H1 (cell line): Measurements from ENCODE around the gene GAS7. TPM values are rescaled to one million over a fixed set of nuclear protein-coding genes. Genes with fewer than 3 reads are reported as not detected.
A peak's percentile ranks its signal among the peaks of the same experiment; 100 is the strongest.

Experiments
- CTCF ChIA-PET: fragments of 300-600 bp; sonication (Branson Sonifier 250); formaldehyde crosslinking; loops from one replicate; lab custom pipeline; 2021; ENCODE audit not compliant: partially characterized antibody; lab: Charles Lee
- POLR2A ChIA-PET: fragments of 300-600 bp; sonication (Branson Sonifier 250); formaldehyde crosslinking; loops from one replicate; lab custom pipeline; 2021; ENCODE audit warnings: inconsistent platforms; ENCODE audit not compliant: partially characterized antibody; lab: Charles Lee
- DNase-seq, 2 experiments: peaks; one replicate each; pipeline versions ENCODE4 v3.0.0 to v3.0.0-alpha.2; 2010 to 2022; ENCODE audit warnings: low spot score in 2 of 2, low read depth in 1 of 2, mixed read lengths in 1 of 2
- FAIRE-seq: peaks from 2 replicates; lab custom pipeline; 2011; peaks lifted over from hg19 to GRCh38; lab: Jason Lieb, UNC
- H2AFZ ChIP-seq: 2 replicates; pipeline ENCODE4 v1.8.1; 2012; ENCODE audit warnings: low read length, inconsistent platforms
- H2AK5ac ChIP-seq: 2 replicates; pipeline ENCODE4 v1.6.1; 2013; ENCODE audit warnings: low read depth, low read length
- H2BK120ac ChIP-seq: replicated peaks from 2 replicates; pipeline ENCODE3; 2013; ENCODE audit warnings: low read depth, low read length, inconsistent platforms
- H2BK12ac ChIP-seq: 2 replicates; pipeline ENCODE4 v1.6.1; 2013; ENCODE audit warnings: low read depth, low read length
- H2BK15ac ChIP-seq: 2 replicates; pipeline ENCODE4 v1.6.1; 2013; ENCODE audit warnings: low read length
- H2BK20ac ChIP-seq: 2 replicates; pipeline ENCODE4 v1.6.1; 2013; ENCODE audit warnings: low read length
- H2BK5ac ChIP-seq: 2 replicates; pipeline ENCODE4 v1.6.1; 2013; ENCODE audit warnings: low read depth, low read length
- H3K14ac ChIP-seq: 2 replicates; pipeline ENCODE4 v1.6.1; 2013; ENCODE audit warnings: inconsistent platforms; ENCODE audit not compliant: insufficient read length
- H3K18ac ChIP-seq: 2 replicates; pipeline ENCODE4 v1.6.1; 2013; ENCODE audit warnings: low read length; ENCODE audit errors: extremely low read depth
- H3K23ac ChIP-seq: 2 replicates; pipeline ENCODE4 v1.6.1; 2013; ENCODE audit warnings: inconsistent platforms; ENCODE audit not compliant: insufficient read length
- H3K23me2 ChIP-seq: 2 replicates; pipeline ENCODE4 v1.6.1; 2013; ENCODE audit warnings: low read depth, low read length
- H3K27ac ChIP-seq: 2 replicates; pipeline ENCODE4 v1.6.1; 2011; ENCODE audit warnings: low read depth, low read length, inconsistent platforms
- H3K27me3 ChIP-seq, 4 experiments: replicated peaks in 1 of 4; 1 replicate in 1 of 4; 2 replicates in 3 of 4; pipeline versions ENCODE4 v1.6.1 to v1.8.1; 2011 to 2013; ENCODE audit warnings: low read length in 3 of 4, mild to moderate bottlenecking in 3 of 4, inconsistent platforms in 2 of 4, mixed read lengths in 2 of 4, moderate library complexity in 1 of 4; ENCODE audit not compliant: control insufficient read depth in 3 of 4, insufficient read depth in 3 of 4; ENCODE audit errors: extremely low read depth in 1 of 4
- H3K36me3 ChIP-seq, 4 experiments: 2 replicates each; pipeline versions ENCODE4 v1.6.1 to v1.8.1; 2011 to 2013; ENCODE audit warnings: mild to moderate bottlenecking in 4 of 4, low read length in 3 of 4, moderate library complexity in 2 of 4, control low read depth in 1 of 4, inconsistent platforms in 1 of 4; ENCODE audit not compliant: insufficient read depth in 4 of 4, control insufficient read depth in 2 of 4
- H3K4ac ChIP-seq: replicated peaks from 2 replicates; pipeline ENCODE3; 2013; ENCODE audit warnings: low read length, low read depth, mixed read lengths, inconsistent platforms; ENCODE audit not compliant: insufficient read length
- H3K4me1 ChIP-seq, 4 experiments: replicated peaks in 1 of 4; 1 replicate in 1 of 4; 2 replicates in 3 of 4; pipeline versions ENCODE4 v1.6.1 to v1.8.1; 2011 to 2013; ENCODE audit warnings: low read length in 3 of 4, inconsistent platforms in 2 of 4, mixed read lengths in 1 of 4; ENCODE audit not compliant: insufficient read depth in 4 of 4, control insufficient read depth in 3 of 4
- H3K4me2 ChIP-seq, 2 experiments: 2 replicates each; pipeline versions ENCODE4 v1.6.1 to v1.8.1; 2011 to 2013; ENCODE audit warnings: low read depth in 2 of 2, low read length in 2 of 2, control low read depth in 1 of 2, inconsistent platforms in 1 of 2, mild to moderate bottlenecking in 1 of 2; ENCODE audit not compliant: insufficient read depth in 1 of 2
- H3K4me3 ChIP-seq, 4 experiments: fragments of 200-600, 300-600 bp in 1 of 4; sonication (generic), shearing (Covaris generic), sonication (Bioruptor Twin) in 1 of 4; 2 replicates each; pipeline versions ENCODE4 v1.5.1 to v1.8.1; 2011 to 2016; ENCODE audit warnings: low read length in 4 of 4, low read depth in 3 of 4, control low read depth in 2 of 4, inconsistent platforms in 2 of 4, mild to moderate bottlenecking in 2 of 4, mixed read lengths in 1 of 4, moderate library complexity in 1 of 4; ENCODE audit not compliant: insufficient read depth in 2 of 4; ENCODE audit errors: extremely low read depth in 1 of 4
- H3K56ac ChIP-seq: replicated peaks from 2 replicates; pipeline ENCODE3; 2013; ENCODE audit warnings: low read depth, mild to moderate bottlenecking, mixed read lengths, low read length, inconsistent platforms; ENCODE audit not compliant: insufficient read length
- H3K79me1 ChIP-seq: 2 replicates; pipeline ENCODE4 v1.6.1; 2013; ENCODE audit warnings: low read depth, low read length, control low read depth
- H3K79me2 ChIP-seq, 2 experiments: 2 replicates each; pipeline versions ENCODE4 v1.6.1 to v1.8.1; 2012 to 2013; ENCODE audit warnings: low read length in 2 of 2, mild to moderate bottlenecking in 2 of 2, inconsistent platforms in 1 of 2; ENCODE audit not compliant: insufficient read depth in 2 of 2, control insufficient read depth in 1 of 2
- H3K9ac ChIP-seq, 4 experiments: replicated peaks in 1 of 4; 1 replicate in 1 of 4; 2 replicates in 3 of 4; pipeline versions ENCODE4 v1.6.1 to v1.8.1; 2011 to 2013; ENCODE audit warnings: low read depth in 3 of 4, low read length in 3 of 4, control low read depth in 2 of 4, mild to moderate bottlenecking in 2 of 4, moderate library complexity in 2 of 4, inconsistent platforms in 1 of 4; ENCODE audit errors: extremely low read depth in 1 of 4
- H3K9me3 ChIP-seq, 2 experiments: 2 replicates each; pipeline versions ENCODE4 v1.6.1 to v1.8.1; 2012 to 2013; ENCODE audit warnings: mild to moderate bottlenecking in 2 of 2, moderate library complexity in 2 of 2, control low read depth in 1 of 2, inconsistent platforms in 1 of 2, low read depth in 1 of 2, low read length in 1 of 2, mixed read lengths in 1 of 2; ENCODE audit not compliant: insufficient read depth in 2 of 2
- H4K20me1 ChIP-seq, 2 experiments: replicated peaks in 1 of 2; 2 replicates each; pipeline versions ENCODE3 to v1.8.1; 2011 to 2013; ENCODE audit warnings: inconsistent platforms in 2 of 2, low read length in 2 of 2, mild to moderate bottlenecking in 1 of 2; ENCODE audit not compliant: insufficient read depth in 2 of 2, control insufficient read depth in 1 of 2
- H4K5ac ChIP-seq: 2 replicates; pipeline ENCODE4 v1.6.1; 2013; ENCODE audit warnings: low read length, low read depth, mixed read lengths, inconsistent platforms; ENCODE audit not compliant: insufficient read length
- H4K8ac ChIP-seq: 2 replicates; pipeline ENCODE4 v1.8.0; 2013; ENCODE audit warnings: mild to moderate bottlenecking, moderate library complexity, low read length, inconsistent platforms; ENCODE audit not compliant: insufficient read depth; ENCODE audit errors: extremely low read depth
- H4K91ac ChIP-seq: replicated peaks from 2 replicates; pipeline ENCODE3; 2013; ENCODE audit warnings: low read length, mixed read lengths, inconsistent platforms; ENCODE audit not compliant: insufficient read length
- JUN ChIP-seq: IDR thresholded peaks from 2 replicates; pipeline ENCODE4 v1.6.1; 2011; ENCODE audit warnings: low read depth, mild to moderate bottlenecking, improper control_type of control experiment, low read length
- WGBS, 2 experiments: shearing (Covaris generic) in 1 of 2; methylation state at CpG; one replicate each; pipeline versions ENCODE4 v1.1.6 to v1.1.7; 2013 to 2015; ENCODE audit warnings: low lambda C conversion rate in 2 of 2, mixed read lengths in 2 of 2, inconsistent platforms in 1 of 2, low coverage in 1 of 2, missing lambda C conversion rate in 1 of 2; ENCODE audit not compliant: insufficient replicate concordance in 2 of 2, insufficient coverage in 1 of 2, insufficient read length in 1 of 2; ENCODE audit errors: extremely low coverage in 1 of 2, missing lambda C conversion rate in 1 of 2; 5-methylcytosine and 5-hydroxymethylcytosine counted together
- polyA plus RNA-seq, 7 experiments: library from polyadenylated mRNA; depleted of rRNA in 3 of 7; stranded (reverse) in 5 of 7; unstranded in 2 of 7; fragments of >200 nt in 5 of 7; fragments of 200-250 nt in 2 of 7; gene quantifications; 1 replicate in 5 of 7; 2 replicates in 1 of 7; 4 replicates in 1 of 7; pipeline versions ENCODE4 v1.2.1 to v1.2.3, GENCODE V29; 2011 to 2013; ENCODE audit warnings: missing spikeins in 2 of 7, mixed read lengths in 2 of 7
- total RNA-seq: library from RNA; stranded (reverse); fragmentation: NEBNext Ultra II Directional; extraction: Animal tissue kit (Norgen Biotek cat#: 25700); gene quantifications from 2 replicates; pipeline ENCODE4 v1.2.1, GENCODE V29; 2021

Gene GAS7
- total and polyA plus RNA-seq, 2 of the 8 experiments (the other 6 are each of a cell fraction or from before 2014, with no cell fraction given): 5.0 to 14.5 TPM

- Histone ChIP-seq H3K36me3 (no peaks in the 10 kb centered on the region), H3K23me2 (no peaks in the 10 kb centered on the region), H2BK5ac (no peak overlapping the region), H3K27me3 (no peaks in the 10 kb centered on the region), H2BK20ac (no peak overlapping the region), H3K9me3 (peaks cover 0 to 3% of the 10 kb centered on the region in 2 experiments; a peak in 2 of 4 replicates), H3K23ac (no peak overlapping the region), H3K79me1 (no peaks in the 10 kb centered on the region), H3K79me2 (no peaks in the 10 kb centered on the region), H3K4me3 (no peak overlapping the region), H2BK12ac (no peak overlapping the region), H3K14ac (no peak overlapping the region), H3K4me2 (no peak overlapping the region), H3K9ac (0 out of 7 replicates have a peak overlapping the region, but pooled peaks of 1 of the 4 experiments have one; percentile 32), H3K4ac (no peak overlapping the region), H2BK15ac (no peak overlapping the region), H3K56ac (no peak overlapping the region), H4K5ac (no peak overlapping the region), H3K18ac (no peak overlapping the region), H4K8ac (no peak overlapping the region), H2AFZ (no peak overlapping the region), H3K27ac (no peak overlapping the region), H3K4me1 (no peaks in the 10 kb centered on the region), H4K91ac (no peak overlapping the region), H2AK5ac (no peak overlapping the region), H4K20me1 (peaks cover 0 to 2% of the 10 kb centered on the region in 2 experiments), H2BK120ac (no peak overlapping the region)
- 89% methylated on average over 13 of the region's 13 CpGs; no CpG with 5 or more reads in 1 of the 2 experiments for WGBS, 2 experiments
- POLR2A ChIA-PET: interaction anchor here (0.5 kb wide), 1 partner anchor 151 kb away, joined by 3 read pairs; no protein-coding TSS in a partner anchor
- CTCF ChIA-PET: interaction anchor here (1.3 to 1.7 kb wide), 3 partner anchors 9 to 48 kb away, joined by 3 to 8 read pairs (median 5); no protein-coding TSS in a partner anchor
- FAIRE-seq: no peak
- DNase-seq: no peak
- no peak for TF ChIP-seq JUN
Measured at GRCh38 chr17:9937241-9937761, 261.1 kb downstream of the GAS7 start.
